Activated CD8-positive, alpha-beta T cell treated with anti-CD3 and anti-CD28 coated beads for 36 hours (primary cell): ENCODE data around the gene SCML1. TPM values are rescaled to one million over a fixed set of nuclear protein-coding genes. Genes with fewer than 3 reads are reported as not detected.

Experiments
- ATAC-seq: fragments of 200-7000 bp; cut with Tn5 transposase; one replicate; pipeline ENCODE4 v1.10.0; 2021; ENCODE audit warnings: mild to moderate bottlenecking, moderate library complexity
- CTCF ChIA-PET: fragments of 350-600 bp; sonication (Branson Sonifier 250); formaldehyde crosslinking; loops from one replicate; lab custom pipeline; 2021; ENCODE audit warnings: antibody characterized with exemption; lab: Charles Lee
- POLR2A ChIA-PET: fragments of 350-600 bp; sonication (Branson Sonifier 250); formaldehyde crosslinking; loops from one replicate; lab custom pipeline; 2021; ENCODE audit warnings: antibody characterized with exemption; lab: Charles Lee
- DNase-seq: peaks from one replicate; pipeline ENCODE4 v3.0.0-alpha.2; 2020
- H3K27ac Mint-ChIP-seq: one replicate; pipeline ENCODE4 v1.8.0; 2021; ENCODE audit warnings: mild to moderate bottlenecking, mixed read lengths
- H3K27me3 Mint-ChIP-seq: one replicate; pipeline ENCODE4 v1.8.0; 2021; ENCODE audit warnings: mixed read lengths
- H3K36me3 Mint-ChIP-seq: one replicate; pipeline ENCODE4 v1.8.0; 2021; ENCODE audit warnings: low read depth, mixed read lengths
- H3K4me1 Mint-ChIP-seq: one replicate; pipeline ENCODE4 v1.8.0; 2021; ENCODE audit warnings: low read depth, mixed read lengths
- H3K4me3 Mint-ChIP-seq: one replicate; pipeline ENCODE4 v1.8.0; 2021; ENCODE audit warnings: mild to moderate bottlenecking, moderate library complexity, mixed read lengths
- H3K9me3 Mint-ChIP-seq: one replicate; pipeline ENCODE4 v1.8.0; 2021; ENCODE audit warnings: mixed read lengths
- intact Hi-C: fragments of 100-400 bp; cut with micrococcal nuclease; formaldehyde crosslinking; loops from one replicate; pipeline ENCODE4 v1.10.0; 2022
- total RNA-seq, 2 experiments: library from RNA; stranded (reverse); gene quantifications; one replicate each; pipeline ENCODE4 v1.2.3, GENCODE V29; 2021
- TF ChIP-seq, protein P1 (sequence below): fragments of 200-600 bp; IDR thresholded peaks from one replicate; pipeline ENCODE4 v1.8.0; 2022; ENCODE audit warnings: antibody characterized with exemption, mild to moderate bottlenecking

SCML1 gene
- total RNA-seq, 2 experiments from 2014 or later = 4.1 to 4.6 TPM

GRCh38 chrX:17707731-17708130 lies 29.6 kb upstream of the SCML1 start:
- Mint-ChIP-seq H3K36me3 (no peaks in the 10 kb centered on the region), H3K4me1 (no peaks in the 10 kb centered on the region), H3K9me3 (no peaks in the 10 kb centered on the region), H3K4me3 (no peak overlapping the region), H3K27ac (no peak overlapping the region), H3K27me3 (no peaks in the 10 kb centered on the region)
- intact Hi-C loops = no loop called here
- POLR2A ChIA-PET = no interaction called here
- TF ChIP-seq, protein P1, sequence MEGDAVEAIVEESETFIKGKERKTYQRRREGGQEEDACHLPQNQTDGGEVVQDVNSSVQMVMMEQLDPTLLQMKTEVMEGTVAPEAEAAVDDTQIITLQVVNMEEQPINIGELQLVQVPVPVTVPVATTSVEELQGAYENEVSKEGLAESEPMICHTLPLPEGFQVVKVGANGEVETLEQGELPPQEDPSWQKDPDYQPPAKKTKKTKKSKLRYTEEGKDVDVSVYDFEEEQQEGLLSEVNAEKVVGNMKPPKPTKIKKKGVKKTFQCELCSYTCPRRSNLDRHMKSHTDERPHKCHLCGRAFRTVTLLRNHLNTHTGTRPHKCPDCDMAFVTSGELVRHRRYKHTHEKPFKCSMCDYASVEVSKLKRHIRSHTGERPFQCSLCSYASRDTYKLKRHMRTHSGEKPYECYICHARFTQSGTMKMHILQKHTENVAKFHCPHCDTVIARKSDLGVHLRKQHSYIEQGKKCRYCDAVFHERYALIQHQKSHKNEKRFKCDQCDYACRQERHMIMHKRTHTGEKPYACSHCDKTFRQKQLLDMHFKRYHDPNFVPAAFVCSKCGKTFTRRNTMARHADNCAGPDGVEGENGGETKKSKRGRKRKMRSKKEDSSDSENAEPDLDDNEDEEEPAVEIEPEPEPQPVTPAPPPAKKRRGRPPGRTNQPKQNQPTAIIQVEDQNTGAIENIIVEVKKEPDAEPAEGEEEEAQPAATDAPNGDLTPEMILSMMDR = no peak
- ATAC-seq (no peak), DNase-seq (no peak)
- CTCF ChIA-PET = no interaction called here

DNA sequence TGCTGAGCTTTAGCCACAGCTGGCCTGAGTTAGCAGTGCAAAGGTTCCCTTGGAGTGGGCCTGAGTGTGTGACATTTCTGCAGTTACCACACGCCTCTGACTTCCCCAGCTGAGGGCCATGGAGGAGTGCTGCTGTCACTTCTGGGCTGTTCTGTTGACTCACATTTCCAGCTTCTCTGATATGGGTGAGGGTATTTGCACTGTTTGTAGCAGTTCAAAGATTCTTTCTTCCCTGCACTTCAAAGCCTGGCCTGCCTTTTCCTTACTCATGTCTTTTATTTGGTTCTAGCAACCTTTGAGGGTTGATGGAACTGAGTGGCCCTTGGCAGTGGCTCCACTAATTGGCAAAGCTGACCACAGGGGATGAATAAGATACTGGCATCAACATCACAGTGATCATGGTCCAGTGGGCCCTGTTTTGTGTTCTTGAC lies 26.4 kb upstream of the SCML1 start:
- ATAC-seq (no peak), DNase-seq (no peak)
- no peaks in the 10 kb centered on the region for H3K36me3 Mint-ChIP-seq
- no peaks in the 10 kb centered on the region for H3K4me1 Mint-ChIP-seq
- TF ChIP-seq, protein P1 = no peak
- no peak overlapping the region for H3K4me3 Mint-ChIP-seq
- POLR2A ChIA-PET = interaction anchor here (0.6 kb wide), 1 partner anchor 1288 kb away, joined by 3 read pairs; no protein-coding TSS in a partner anchor
- CTCF ChIA-PET = no interaction called here
- no peaks in the 10 kb centered on the region for H3K9me3 Mint-ChIP-seq
- H3K27me3 Mint-ChIP-seq = no peaks in the 10 kb centered on the region
- no peak overlapping the region for H3K27ac Mint-ChIP-seq
- intact Hi-C loops = no loop called here

DNA sequence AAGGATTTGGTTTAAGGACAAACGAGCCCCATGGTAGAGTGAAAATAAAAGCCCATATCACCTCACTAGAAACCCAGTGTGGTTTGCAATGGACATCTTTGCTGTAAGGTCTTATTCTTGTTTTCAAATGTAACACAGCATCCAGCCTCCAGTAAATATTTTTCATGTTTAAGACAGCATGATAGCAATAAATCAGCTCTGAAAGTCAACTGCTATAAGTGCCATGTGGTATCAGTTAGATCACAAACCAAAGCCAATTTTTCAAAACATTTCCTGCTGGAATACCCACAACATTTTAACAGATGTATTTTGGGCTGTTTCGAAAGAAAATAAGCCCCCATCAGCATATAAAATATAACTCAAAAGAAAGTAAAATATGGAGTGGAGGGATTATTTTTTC lies 24.0 kb upstream of the SCML1 start:
- ATAC-seq = no peak
- intact Hi-C loops = no loop called here
- POLR2A ChIA-PET = no interaction called here
- CTCF ChIA-PET = no interaction called here
- no peak for DNase-seq
- H3K4me1 Mint-ChIP-seq = no peaks in the 10 kb centered on the region
- H3K4me3 Mint-ChIP-seq = no peak overlapping the region
- no peaks in the 10 kb centered on the region for H3K27me3 Mint-ChIP-seq
- TF ChIP-seq, protein P1 = no peak
- H3K27ac Mint-ChIP-seq = no peak overlapping the region
- H3K9me3 Mint-ChIP-seq = no peaks in the 10 kb centered on the region
- no peaks in the 10 kb centered on the region for H3K36me3 Mint-ChIP-seq

DNA sequence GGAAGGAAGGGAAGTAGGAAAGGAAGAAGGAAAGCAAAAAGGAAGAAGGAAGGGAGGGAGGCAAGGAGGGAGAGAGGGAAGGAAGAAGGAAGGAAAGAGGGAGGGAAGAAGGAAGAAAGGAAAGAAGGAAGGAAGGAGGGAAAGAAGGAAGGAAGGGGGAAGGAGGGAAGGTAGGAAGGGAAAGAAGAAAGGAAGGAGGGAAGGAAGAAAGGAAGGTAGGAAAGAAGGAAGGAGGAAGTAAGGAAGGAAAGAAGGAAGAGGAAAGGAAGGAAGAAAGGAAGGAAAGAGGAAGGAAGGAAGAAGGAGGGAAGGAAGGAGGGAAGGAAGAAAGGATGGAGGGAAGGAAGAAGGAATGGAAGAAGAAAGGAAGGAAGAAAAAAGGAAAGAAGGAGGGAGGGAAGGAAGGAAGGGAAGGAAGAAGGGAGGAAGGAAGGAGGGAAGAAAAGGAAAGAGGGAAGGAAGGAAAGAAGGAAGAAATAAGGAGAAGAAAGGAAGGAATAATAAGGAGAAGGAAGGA lies 18.6 kb upstream of the SCML1 start:
- ChIA-PET CTCF (no interaction called here), POLR2A (no interaction called here)
- Mint-ChIP-seq H3K4me1 (no peaks in the 10 kb centered on the region), H3K27me3 (no peaks in the 10 kb centered on the region), H3K27ac (no peak overlapping the region), H3K4me3 (no peak overlapping the region), H3K9me3 (no peaks in the 10 kb centered on the region), H3K36me3 (no peaks in the 10 kb centered on the region)
- TF ChIP-seq, protein P1 = no peak
- DNase-seq = no peak
- intact Hi-C loops = no loop called here
- ATAC-seq = no peak

DNA sequence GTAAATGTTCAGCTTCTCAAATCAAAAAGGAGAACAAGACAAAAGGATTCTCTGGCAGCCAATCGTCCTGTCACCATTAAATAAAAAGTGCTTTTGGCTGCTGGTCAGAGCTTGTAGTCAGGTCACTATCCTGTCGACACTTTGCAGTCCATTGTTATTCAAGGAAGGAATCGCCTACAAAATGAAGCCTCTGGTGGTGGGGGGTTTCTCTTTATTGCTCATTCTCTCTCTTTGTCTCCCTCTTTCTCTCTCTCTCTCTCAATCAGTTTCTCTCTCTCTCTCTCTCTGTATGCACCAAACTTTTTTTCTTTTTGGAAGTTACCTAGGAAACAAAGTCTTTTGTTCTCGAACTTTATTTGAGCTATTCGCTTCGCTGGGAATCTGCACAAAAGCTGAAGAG lies 17.6 kb upstream of the SCML1 start:
- TF ChIP-seq, protein P1 = no peak
- H3K9me3 Mint-ChIP-seq = no peaks in the 10 kb centered on the region
- CTCF ChIA-PET = interaction anchor here (1.2 kb wide), 1 partner anchor 9 kb away, joined by 3 read pairs; no protein-coding TSS in a partner anchor

More for the DNA sequence above, 17.6 kb upstream of the SCML1 start:
- Mint-ChIP-seq H3K36me3 (no peaks in the 10 kb centered on the region), H3K27me3 (no peaks in the 10 kb centered on the region), H3K4me3 (no peak overlapping the region), H3K4me1 (no peaks in the 10 kb centered on the region), H3K27ac (no peak overlapping the region)
- intact Hi-C loops = no loop called here
- no peak for DNase-seq
- ATAC-seq = no peak
- POLR2A ChIA-PET = no interaction called here
